Measurements from ENCODE around the gene TAOK1.

GRCh38 chr17:29597361-29598172, 207.4 kb downstream of the TAOK1 start:
- no peak for TF ChIP-seq POLR2A (IDR thresholded peaks at IDR 0.05)
- no peak for TF ChIP-seq CTCF (IDR thresholded peaks at IDR 0.05)
- no peak for TF ChIP-seq EP300 (IDR thresholded peaks at IDR 0.05; ENCODE audit: low read depth)
- no peak for TF ChIP-seq POLR2AphosphoS5 (IDR thresholded peaks at IDR 0.05)
